ENCODE data around the gene AQP6.

The AQP6 gene

GRCh38 chr12:49972641-49973360 is at the start of gene AQP6:
Gene AQP6, plus strand, starts transcription at chr12:49972947. Its CDS starts 227 bp downstream, at chr12:49973174.
- no peak for DNase-seq

- no peak for DNase-seq
These were observed 49.6 kb upstream of the AQP6 start for GRCh38 chr12:49923035-49923644.

GRCh38 chr12:49923880-49924556 is 48.7 kb upstream of the AQP6 start:
- no peak for DNase-seq

DNA sequence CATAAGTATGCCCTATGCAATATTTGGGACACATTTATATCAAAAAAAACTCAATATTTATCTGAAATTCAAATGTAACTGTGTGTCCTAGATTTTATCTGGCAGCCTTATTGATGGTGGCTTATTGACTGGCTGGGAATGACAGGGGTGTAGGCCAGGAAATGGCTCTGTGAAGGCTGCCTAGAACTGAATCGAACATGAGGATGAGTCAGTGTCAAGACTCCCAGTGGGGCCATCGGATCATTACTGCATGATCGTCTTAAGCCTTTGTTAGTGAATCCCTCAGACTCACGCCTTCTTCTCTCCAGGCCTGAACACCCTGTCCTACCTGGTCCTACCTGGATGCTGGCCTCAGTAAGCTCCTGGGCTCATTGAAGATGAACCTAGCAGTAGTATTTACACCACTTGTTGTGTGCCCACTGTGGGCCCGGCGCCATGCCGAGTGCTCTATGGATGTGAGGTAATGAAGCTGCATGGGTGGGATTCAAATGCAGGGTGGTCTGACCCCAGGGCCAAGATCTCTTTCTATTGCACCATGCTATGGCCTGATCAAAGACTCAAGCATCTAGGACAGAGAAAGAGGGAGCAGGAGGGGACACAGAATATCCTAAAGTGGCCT is 48.0 kb upstream of the AQP6 start:
- no peak for DNase-seq

GRCh38 chr12:49925433-49926204 is 47.1 kb upstream of the AQP6 start:
- no peak for DNase-seq

GRCh38 chr12:49928471-49928870 is 44.3 kb upstream of the AQP6 start:
- no peak for DNase-seq

GRCh38 chr12:49929581-49929980 is 43.2 kb upstream of the AQP6 start:
- DNase-seq, result no peak

- no peak for DNase-seq
These were observed 42.0 kb upstream of the AQP6 start for GRCh38 chr12:49930515-49931288.

- no peak for DNase-seq
These were observed 40.7 kb upstream of the AQP6 start for GRCh38 chr12:49932023-49932422.

GRCh38 chr12:49932533-49933130 is 40.1 kb upstream of the AQP6 start:
- DNase-seq, result no peak

DNA sequence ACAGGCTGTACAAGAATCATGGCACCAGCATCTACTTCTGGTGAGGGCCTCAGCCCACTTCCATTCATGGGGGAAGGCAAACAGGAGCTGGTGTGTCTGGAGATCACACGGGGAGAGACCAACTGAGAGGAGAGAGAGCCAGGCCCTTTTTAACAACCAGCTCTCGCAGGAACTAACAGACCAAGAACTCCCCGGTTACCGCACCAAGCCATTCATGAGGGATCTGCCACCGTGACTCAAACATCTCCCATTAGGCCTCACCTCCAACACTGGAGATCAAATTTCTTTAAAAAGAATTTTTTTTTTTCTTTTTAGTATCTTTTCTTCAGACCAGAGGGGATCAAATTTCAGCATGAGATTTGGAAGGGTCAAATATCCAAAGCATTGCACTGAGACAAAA is 39.0 kb upstream of the AQP6 start:
- no peak for DNase-seq

- DNase-seq, result no peak
These were observed 38.2 kb upstream of the AQP6 start for GRCh38 chr12:49934505-49934904.

DNA sequence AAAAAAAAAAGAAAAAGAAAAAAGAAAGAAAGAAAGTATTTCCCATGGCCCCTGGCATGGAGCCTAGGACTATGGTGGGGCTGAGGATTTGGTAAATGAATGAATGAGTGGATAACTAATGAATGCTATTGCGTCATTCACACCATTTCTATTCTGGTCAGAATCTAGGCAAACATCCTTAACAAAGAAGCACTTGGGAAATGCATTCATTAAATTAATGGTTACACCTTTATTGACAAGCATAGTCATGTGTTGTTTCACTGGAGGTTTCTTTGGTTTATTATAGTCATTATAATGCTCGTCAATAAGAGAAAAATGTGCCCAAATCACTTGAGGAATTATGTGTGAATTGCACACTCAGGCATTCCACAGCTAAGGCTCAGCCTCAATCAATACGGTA is 35.8 kb upstream of the AQP6 start:
- DNase-seq, result no peak

- DNase-seq, result no peak
These were observed 35.0 kb upstream of the AQP6 start for GRCh38 chr12:49937639-49938300.

- DNase-seq, result no peak
These were observed 33.4 kb upstream of the AQP6 start for GRCh38 chr12:49939307-49939706.

DNA sequence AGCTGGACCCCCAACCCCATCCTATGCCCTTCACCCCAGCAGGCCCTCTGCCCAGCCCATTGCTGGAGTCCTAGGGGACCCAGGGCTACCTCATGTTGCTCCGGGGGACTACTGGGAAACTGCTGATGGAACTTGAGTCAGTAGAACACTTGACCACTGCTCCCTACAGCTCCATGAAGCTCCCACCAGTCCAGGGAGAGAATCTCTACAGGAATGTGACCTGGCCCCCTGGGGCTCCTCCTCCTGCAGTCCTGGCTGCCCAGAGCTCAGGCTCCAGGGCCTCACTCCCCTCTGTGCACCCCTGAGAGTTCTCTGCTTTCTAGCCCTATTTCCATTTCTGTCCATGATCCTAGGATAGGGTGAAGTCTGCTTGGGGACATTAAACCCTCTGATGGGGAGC is 33.0 kb upstream of the AQP6 start:
- DNase-seq, result no peak

GRCh38 chr12:49941556-49942511 is 30.9 kb upstream of the AQP6 start:
- DNase-seq, result no peak

DNA sequence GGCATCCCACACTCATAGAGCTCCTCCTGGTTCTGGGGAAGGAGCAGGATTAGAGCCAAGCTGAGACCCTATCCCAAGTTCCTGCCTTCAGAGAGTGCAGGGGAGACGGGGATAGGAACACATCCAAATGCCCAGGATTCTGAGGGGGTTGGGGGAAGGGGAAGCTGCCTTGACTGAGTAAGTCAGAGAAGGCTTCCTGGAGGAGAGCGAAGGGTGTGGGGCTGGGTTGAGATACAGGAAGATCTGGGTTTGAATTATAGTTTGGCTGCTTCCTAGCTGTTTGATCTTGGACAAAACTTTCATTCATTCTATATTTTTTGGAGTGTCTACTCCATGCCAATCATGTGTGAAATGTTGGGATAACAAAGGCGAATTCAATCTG is 30.2 kb upstream of the AQP6 start:
- DNase-seq, result no peak

DNA sequence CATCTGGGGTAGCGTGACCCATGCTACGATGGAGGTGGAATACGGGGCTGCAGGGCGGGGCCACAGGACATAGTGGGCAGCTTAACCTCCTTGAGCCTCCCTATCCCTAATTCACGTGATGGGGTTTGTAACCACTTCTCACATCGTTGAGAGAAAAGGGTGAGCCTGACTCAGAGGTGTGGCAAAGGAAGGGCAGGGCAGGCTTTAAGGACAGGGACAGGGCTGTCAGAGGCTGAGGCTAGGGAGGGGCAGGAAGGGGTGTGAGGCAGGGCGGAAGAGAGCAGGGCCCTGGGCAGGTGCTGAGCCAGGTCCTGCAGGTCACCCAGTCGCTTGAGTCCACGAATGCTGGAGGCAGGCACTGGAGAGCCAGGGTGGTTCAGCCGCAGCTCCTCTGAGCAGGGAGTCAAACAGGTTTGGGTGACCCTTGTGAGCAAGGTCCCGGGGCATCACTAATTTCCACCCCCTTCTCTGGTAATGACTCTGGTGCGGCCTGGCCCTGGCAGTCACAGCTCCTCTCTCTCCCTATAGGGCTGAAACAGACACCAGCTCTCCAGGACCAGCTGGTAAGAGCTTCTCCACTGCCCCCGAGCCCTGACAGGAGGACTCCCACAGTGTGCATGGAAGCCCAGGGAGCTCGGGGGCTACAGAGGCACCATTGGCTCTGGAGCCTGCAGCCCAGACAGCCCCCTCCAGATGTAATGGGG is 29.7 kb upstream of the AQP6 start:
- DNase-seq, result no peak

Data from right hindlimb (tissue), 1 donor.